Mucosa of rectum (tissue), 2 donors: ENCODE data around the gene STPG1.

Experiments used
- H3K27ac ChIP-seq, 2 donors: one replicate each; pipeline ENCODE4 v1.7.0; 2013; ENCODE audit warnings: inconsistent platforms in 2 of 2, low read depth in 2 of 2, low read length in 2 of 2
- H3K27me3 ChIP-seq, 2 donors: one replicate each; pipeline ENCODE4 v1.7.0; 2013; ENCODE audit warnings: low read length in 2 of 2; ENCODE audit not compliant: control insufficient read depth in 2 of 2, insufficient read depth in 2 of 2
- H3K36me3 ChIP-seq, 2 donors: one replicate each; pipeline ENCODE4 v1.7.0; 2013; ENCODE audit warnings: low read length in 2 of 2; ENCODE audit not compliant: control insufficient read depth in 2 of 2, insufficient read depth in 2 of 2
- H3K4me1 ChIP-seq, 2 donors: one replicate each; pipeline ENCODE4 v1.7.0; 2013; ENCODE audit warnings: low read length in 2 of 2, mild to moderate bottlenecking in 1 of 2; ENCODE audit not compliant: control insufficient read depth in 2 of 2, insufficient read depth in 2 of 2
- H3K4me3 ChIP-seq, 2 donors: one replicate each; pipeline ENCODE4 v1.7.0; 2013; ENCODE audit warnings: low read length in 2 of 2
- H3K9ac ChIP-seq, 2 donors: one replicate each; pipeline ENCODE4 v1.7.0; 2013; ENCODE audit warnings: low read length in 2 of 2, low read depth in 1 of 2, mild to moderate bottlenecking in 1 of 2
- H3K9me3 ChIP-seq, 2 donors: one replicate each; pipeline ENCODE4 v1.7.0; 2013; ENCODE audit warnings: low read length in 2 of 2; ENCODE audit not compliant: control insufficient read depth in 2 of 2
- donor health status: healthy.
- donor health status: Normal muscosa, but diverticular disease.

The STPG1 gene

GRCh38 chr1:24379733-24380315 is 33.8 kb downstream of the STPG1 start:
- H3K4me3 ChIP-seq = no peak overlapping the region
- peaks cover 2 to 16% of the 10 kb centered on the region in 2 donors for H3K36me3 ChIP-seq
- H3K27ac ChIP-seq = no peak overlapping the region
- H3K4me1 ChIP-seq = peaks cover 3 to 26% of the 10 kb centered on the region in 2 donors
- no peak overlapping the region for H3K9ac ChIP-seq
- H3K9me3 ChIP-seq = no peaks in the 10 kb centered on the region
- H3K27me3 ChIP-seq = no peaks in the 10 kb centered on the region

- H3K27ac ChIP-seq = no peak overlapping the region
- peaks cover 2 to 16% of the 10 kb centered on the region in 2 donors for H3K36me3 ChIP-seq
- H3K9me3 ChIP-seq = no peaks in the 10 kb centered on the region
- H3K4me1 ChIP-seq = no peaks in the 10 kb centered on the region
- no peaks in the 10 kb centered on the region for H3K27me3 ChIP-seq
- no peak overlapping the region for H3K4me3 ChIP-seq
- no peak overlapping the region for H3K9ac ChIP-seq
Measured at GRCh38 chr1:24374891-24375786, 38.4 kb downstream of the STPG1 start.

- Histone ChIP-seq H3K9ac (no peak overlapping the region), H3K36me3 (peaks cover 4 to 9% of the 10 kb centered on the region in 2 donors), H3K27ac (no peak overlapping the region), H3K27me3 (no peaks in the 10 kb centered on the region), H3K4me3 (no peak overlapping the region), H3K9me3 (no peaks in the 10 kb centered on the region), H3K4me1 (no peaks in the 10 kb centered on the region)
Measured at GRCh38 chr1:24373710-24374109, 39.9 kb downstream of the STPG1 start.

- H3K27ac ChIP-seq = no peak overlapping the region
- H3K36me3 ChIP-seq = peaks cover 4 to 14% of the 10 kb centered on the region in 2 donors
- no peaks in the 10 kb centered on the region for H3K27me3 ChIP-seq
- no peak overlapping the region for H3K9ac ChIP-seq
- H3K4me3 ChIP-seq = no peak overlapping the region
- H3K9me3 ChIP-seq = no peaks in the 10 kb centered on the region
- H3K4me1 ChIP-seq = no peaks in the 10 kb centered on the region
Measured at GRCh38 chr1:24373044-24373443, 40.5 kb downstream of the STPG1 start.

- Histone ChIP-seq H3K9ac (no peak overlapping the region), H3K9me3 (no peaks in the 10 kb centered on the region), H3K4me1 (peaks cover 10 to 15% of the 10 kb centered on the region in 2 donors), H3K36me3 (peaks cover 4 to 8% of the 10 kb centered on the region in 2 donors), H3K4me3 (no peak overlapping the region), H3K27me3 (no peaks in the 10 kb centered on the region), H3K27ac (no peak overlapping the region)
Measured at GRCh38 chr1:24369801-24370200, 43.8 kb downstream of the STPG1 start.

- H3K36me3 ChIP-seq = peaks cover 4 to 8% of the 10 kb centered on the region in 2 donors
- H3K9me3 ChIP-seq = no peaks in the 10 kb centered on the region
- no peak overlapping the region for H3K4me3 ChIP-seq
- no peak overlapping the region for H3K9ac ChIP-seq
- H3K4me1 ChIP-seq = peaks cover 13 to 20% of the 10 kb centered on the region in 2 donors
- no peaks in the 10 kb centered on the region for H3K27me3 ChIP-seq
- H3K27ac ChIP-seq = no peak overlapping the region
Measured at GRCh38 chr1:24369199-24369598, 44.4 kb downstream of the STPG1 start.

DNA sequence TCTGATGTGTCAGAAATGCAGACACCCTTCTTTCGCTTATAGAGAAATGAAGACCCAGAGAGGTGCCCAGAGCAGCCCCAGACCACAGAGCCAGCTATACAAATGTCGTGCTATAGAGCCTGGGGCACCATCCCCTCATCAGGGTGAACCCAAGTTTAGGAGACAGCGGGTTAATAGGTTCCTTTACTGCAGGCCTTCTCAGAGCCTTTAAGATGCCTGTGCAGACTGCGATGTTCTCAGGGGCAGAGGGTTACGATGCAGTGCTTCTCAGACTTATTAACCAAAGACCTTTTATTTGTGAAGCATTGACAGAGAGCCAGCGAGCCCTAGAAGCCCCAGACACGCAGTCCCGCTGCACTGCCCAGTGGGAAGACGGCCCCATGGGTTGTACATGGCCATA is 46.9 kb downstream of the STPG1 start:
- H3K36me3 ChIP-seq = peaks cover 2 to 8% of the 10 kb centered on the region in 2 donors
- H3K4me3 ChIP-seq = no peak overlapping the region
- H3K27me3 ChIP-seq = no peaks in the 10 kb centered on the region
- no peak overlapping the region for H3K9ac ChIP-seq
- no peaks in the 10 kb centered on the region for H3K9me3 ChIP-seq
- peaks cover 17 to 33% of the 10 kb centered on the region in 2 donors for H3K4me1 ChIP-seq
- no peak overlapping the region for H3K27ac ChIP-seq

DNA sequence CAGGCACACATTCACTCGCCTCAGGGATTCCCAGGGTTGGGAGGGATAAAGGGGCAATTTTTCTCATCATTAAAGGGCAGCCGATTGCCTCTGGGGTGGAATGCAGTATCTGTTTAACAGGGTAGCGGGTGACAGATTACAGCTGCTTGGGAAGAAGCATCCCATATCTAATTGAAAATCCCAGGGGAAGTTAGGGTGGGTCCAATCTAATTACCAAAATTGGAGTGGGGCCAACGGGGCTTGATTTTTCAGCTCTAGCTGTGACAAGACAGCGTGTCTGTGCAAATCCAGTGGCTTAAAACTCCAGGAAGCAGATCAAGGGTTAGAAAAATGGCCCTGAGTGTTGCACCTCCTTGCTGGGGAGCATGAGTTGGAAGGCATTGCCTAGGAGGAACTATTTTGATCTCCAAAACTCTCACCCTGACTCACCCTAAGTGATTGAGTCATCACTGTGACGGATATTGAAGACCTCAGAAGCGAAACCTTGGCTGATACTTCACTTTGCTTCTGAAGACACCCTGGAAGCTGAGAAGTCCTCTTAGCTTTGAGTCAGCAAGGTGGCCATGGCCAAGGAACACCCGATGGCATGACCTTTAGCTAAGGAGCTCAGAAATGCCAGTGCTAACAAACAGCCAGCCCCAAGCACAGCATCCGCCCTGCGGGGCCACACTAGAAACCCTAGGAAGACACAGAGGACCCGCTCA is 48.5 kb downstream of the STPG1 start:
- H3K27ac ChIP-seq = peak overlapping the region; percentile 45 to 46
- peak overlapping the region in 1 of 2 donors; percentile 18 for H3K9ac ChIP-seq
- H3K4me3 ChIP-seq = no peak overlapping the region
- no peaks in the 10 kb centered on the region for H3K27me3 ChIP-seq
- peaks cover 17 to 33% of the 10 kb centered on the region in 2 donors for H3K4me1 ChIP-seq
- H3K9me3 ChIP-seq = no peaks in the 10 kb centered on the region
- peaks cover 2 to 8% of the 10 kb centered on the region in 2 donors for H3K36me3 ChIP-seq

GRCh38 chr1:24364605-24364974 is 49.0 kb downstream of the STPG1 start:
- Histone ChIP-seq H3K4me1 (peaks cover 17 to 33% of the 10 kb centered on the region in 2 donors), H3K9me3 (no peaks in the 10 kb centered on the region), H3K4me3 (no peak overlapping the region), H3K27me3 (no peaks in the 10 kb centered on the region), H3K9ac (peak overlapping the region in 1 of 2 donors; percentile 18), H3K36me3 (peaks cover 5 to 10% of the 10 kb centered on the region in 2 donors), H3K27ac (peak overlapping the region; percentile 45 to 46)

GRCh38 chr1:24363994-24364393 is 49.6 kb downstream of the STPG1 start:
- Histone ChIP-seq H3K4me3 (no peak overlapping the region), H3K4me1 (peaks cover 17 to 33% of the 10 kb centered on the region in 2 donors), H3K36me3 (peaks cover 9 to 16% of the 10 kb centered on the region in 2 donors), H3K27ac (no peak overlapping the region), H3K27me3 (no peaks in the 10 kb centered on the region), H3K9ac (no peak overlapping the region), H3K9me3 (no peaks in the 10 kb centered on the region)
